ENCODE measurements around the gene HNRNPL. TPM values are rescaled to one million over a fixed set of nuclear protein-coding genes. Genes with fewer than 3 reads are reported as not detected.
"Not testable (repeated sequence)": the region's sequence is repeated elsewhere in the genome, so short reads cannot be mapped to it uniquely, and the experiment has no call there.

HNRNPL gene
- total and polyA plus RNA-seq, 8 donors, result 252 to 470 (median 429) TPM

- Histone ChIP-seq H3K4me1 (peaks cover 0 to 8% of the 10 kb centered on the region in 2 donors), H3K36me3 (peaks cover 0 to 55% of the 10 kb centered on the region in 2 donors)
Observed at GRCh38 chr19:38888876-38889275, 39.1 kb upstream of the HNRNPL start.

GRCh38 chr19:38884691-38885090, 34.9 kb upstream of the HNRNPL start:
- H3K27me3 ChIP-seq; ATAC-seq; DNase-seq; H3K4me1 ChIP-seq; intact Hi-C loops (cut with DNase I); H3K4me3 ChIP-seq; H3K9me3 ChIP-seq; H3K27ac ChIP-seq: not testable (repeated sequence)
- H3K36me3 ChIP-seq, result peaks cover 0 to 68% of the 10 kb centered on the region in 2 donors

More at GRCh38 chr19:38888876-38889275, 39.1 kb upstream of the HNRNPL start:
- no peak overlapping the region for H3K27ac ChIP-seq
- DNase-seq (peak in 1 of 4 donors; percentile 59), ATAC-seq (no peak)
- no peaks in the 10 kb centered on the region for H3K27me3 ChIP-seq
- H3K9me3 ChIP-seq, result no peaks in the 10 kb centered on the region
- no peak for TF ChIP-seq CTCF (IDR thresholded peaks at IDR 0.05)
- intact Hi-C loops (cut with DNase I), result no loop called here
- no peak overlapping the region for H3K4me3 ChIP-seq

- no peak for ATAC-seq
Observed at GRCh38 chr19:38883286-38883685, 33.5 kb upstream of the HNRNPL start.

GRCh38 chr19:38880882-38881609, 31.3 kb upstream of the HNRNPL start:
- DNase-seq (peak in 1 of 4 donors; percentile 43), ATAC-seq (no peak)
- Histone ChIP-seq H3K36me3 (peaks cover 0 to 49% of the 10 kb centered on the region in 2 donors), H3K4me3 (no peak overlapping the region), H3K27ac (no peak overlapping the region), H3K27me3 (no peaks in the 10 kb centered on the region), H3K9me3 (no peaks in the 10 kb centered on the region), H3K4me1 (peaks cover 8 to 25% of the 10 kb centered on the region in 2 donors)
- no peak for TF ChIP-seq CTCF (IDR thresholded peaks at IDR 0.05)
- intact Hi-C loops (cut with DNase I), result no loop called here

More at GRCh38 chr19:38883286-38883685, 33.5 kb upstream of the HNRNPL start:
- intact Hi-C loops (cut with DNase I), result no loop called here
- no peak for TF ChIP-seq CTCF (IDR thresholded peaks at IDR 0.05)
- Histone ChIP-seq H3K4me1 (peaks cover 4 to 7% of the 10 kb centered on the region in 2 donors), H3K9me3 (no peaks in the 10 kb centered on the region), H3K36me3 (peaks cover 0 to 61% of the 10 kb centered on the region in 2 donors), H3K27me3 (no peaks in the 10 kb centered on the region), H3K4me3 (no peak overlapping the region), H3K27ac (no peak overlapping the region)
- DNase-seq, result no peak

- Histone ChIP-seq H3K9me3 (no peaks in the 10 kb centered on the region), H3K27me3 (no peaks in the 10 kb centered on the region), H3K36me3 (peaks cover 0 to 49% of the 10 kb centered on the region in 2 donors), H3K4me3 (no peak overlapping the region), H3K27ac (no peak overlapping the region), H3K4me1 (peaks cover 8 to 25% of the 10 kb centered on the region in 2 donors)
- intact Hi-C loops (cut with DNase I), result no loop called here
- ATAC-seq, result no peak
- DNase-seq, result peak in 1 of 4 donors; percentile 71
- TF ChIP-seq CTCF (IDR thresholded peaks at IDR 0.05), result no peak
Observed at GRCh38 chr19:38880076-38880881, 30.5 kb upstream of the HNRNPL start.
